HAP-1 (cell line): ENCODE data around the gene TALDO1.

Experiments
- DNase-seq, 2 experiments: peaks; one replicate each; pipeline ENCODE4 v3.0.0-alpha.2; 2016 to 2020; ENCODE audit warnings: low spot score in 2 of 2
- H3K27me3 ChIP-seq: fragments of 250-450 bp; sonication (Bioruptor Pico); 2 replicates; pipeline ENCODE4 v1.5.1; 2020; ENCODE audit warnings: low read depth, mild to moderate bottlenecking, moderate library complexity
- H3K36me3 ChIP-seq: fragments of 250-450 bp; sonication (Bioruptor Pico); replicated peaks from 2 replicates; pipeline ENCODE4 v1.5.1; 2020; ENCODE audit warnings: mild to moderate bottlenecking
- H3K4me1 ChIP-seq: fragments of 250-450 bp; sonication (Bioruptor Pico); 2 replicates; pipeline ENCODE4 v1.5.1; 2020; ENCODE audit warnings: mild to moderate bottlenecking
- H3K4me3 ChIP-seq: fragments of 250-450 bp; sonication (Bioruptor Pico); 2 replicates; pipeline ENCODE4 v1.5.1; 2020; ENCODE audit warnings: mild to moderate bottlenecking, moderate library complexity
- H3K9me3 ChIP-seq: fragments of 250-450 bp; sonication (Bioruptor Pico); 2 replicates; pipeline ENCODE4 v1.5.1; 2020; ENCODE audit warnings: mild to moderate bottlenecking, moderate library complexity
- in situ Hi-C: fragments of 300-500 bp; cut with MboI; formaldehyde crosslinking; loops from 3 replicates; pipeline ENCODE4 v1.14.3; 2020; ENCODE audit warnings: low sequenced_read_pairs, inconsistent platforms, mixed read lengths

Gene TALDO1

DNA sequence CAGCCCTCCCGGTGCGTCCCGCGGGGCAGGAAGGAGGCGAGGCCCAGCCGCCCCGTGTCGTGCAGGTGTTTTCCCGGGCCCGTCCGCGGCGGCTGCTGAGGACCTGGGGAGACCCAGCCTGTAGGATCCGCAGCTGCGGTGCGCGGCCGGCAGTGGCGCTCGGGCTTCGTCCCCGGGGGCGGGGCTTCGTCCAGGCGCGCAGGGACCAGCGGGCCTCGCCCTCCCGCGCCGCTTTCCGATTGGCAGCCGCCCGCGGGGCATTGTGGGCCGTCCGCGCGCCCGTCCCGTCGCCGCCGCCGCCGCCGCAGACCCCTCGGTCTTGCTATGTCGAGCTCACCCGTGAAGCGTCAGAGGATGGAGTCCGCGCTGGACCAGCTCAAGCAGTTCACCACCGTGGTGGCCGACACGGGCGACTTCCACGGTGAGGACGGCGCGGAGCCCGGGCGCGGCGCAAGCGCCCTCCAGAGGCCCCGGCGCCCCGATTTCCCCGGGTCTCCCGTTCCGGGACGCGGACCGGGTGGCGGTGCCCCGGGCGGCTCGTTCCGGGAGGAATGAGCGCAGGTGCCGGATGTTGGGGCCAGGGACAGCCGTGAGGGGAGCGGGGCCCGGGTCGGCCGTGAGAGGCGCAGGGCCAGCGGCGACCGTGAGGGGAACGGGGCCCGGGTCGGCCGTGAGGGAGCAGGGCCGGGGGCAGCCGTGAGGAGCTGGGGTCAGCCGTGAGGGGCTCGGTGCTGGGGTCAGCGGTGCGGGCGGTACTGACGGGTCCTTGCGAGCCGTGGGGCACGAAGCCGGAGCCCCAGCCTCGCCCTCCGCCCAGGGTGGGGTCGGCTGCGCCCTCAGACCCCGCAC, at the start of gene TALDO1:
TSS of gene TALDO1 (plus strand) at position 307 of the 849 bp plus-strand sequence. CDS start at position 325, 18 bp downstream.
- Histone ChIP-seq H3K9me3 (no peaks in the 10 kb centered on the region), H3K36me3 (peaks cover 11% of the 10 kb centered on the region), H3K4me3 (peak within 1 kb of the TSS; percentile 94), H3K27me3 (no peaks in the 10 kb centered on the region), H3K4me1 (peaks cover 14% of the 10 kb centered on the region)
- peak; percentile 84 to 96 for DNase-seq
- in situ Hi-C loops, result no loop called here

DNA sequence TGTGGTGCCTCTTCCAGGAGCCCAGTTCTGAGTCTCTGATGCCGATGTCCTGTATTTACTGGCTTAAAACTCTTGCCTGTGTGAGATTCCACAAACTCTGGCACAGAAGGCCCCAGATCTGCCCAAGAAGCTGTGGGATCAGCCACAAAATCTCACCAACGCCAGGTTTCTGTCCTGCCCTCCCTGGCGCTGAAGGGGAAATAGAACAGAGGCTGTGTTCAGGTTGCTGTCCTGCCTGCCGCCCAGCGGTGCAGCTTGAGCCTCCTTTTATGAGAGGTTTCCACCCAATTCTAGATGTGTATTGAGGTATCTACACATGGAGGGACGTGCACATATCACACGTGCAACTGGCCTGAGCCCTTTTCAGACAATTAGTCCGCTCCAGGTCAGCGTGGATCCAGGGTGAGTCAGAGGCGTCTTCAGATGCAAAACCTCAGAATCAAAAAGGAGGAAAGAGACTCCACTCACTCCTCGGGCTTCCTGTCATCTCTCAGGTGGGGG, 49.4 kb upstream of the TALDO1 start:
- Histone ChIP-seq H3K27me3 (no peaks in the 10 kb centered on the region), H3K9me3 (no peaks in the 10 kb centered on the region), H3K4me3 (no peak overlapping the region), H3K4me1 (peaks cover 6% of the 10 kb centered on the region), H3K36me3 (peaks cover under 1% of the 10 kb centered on the region; the same call in 1 of the 2 replicates)
- in situ Hi-C loops, result no loop called here
- DNase-seq, result no peak

DNA sequence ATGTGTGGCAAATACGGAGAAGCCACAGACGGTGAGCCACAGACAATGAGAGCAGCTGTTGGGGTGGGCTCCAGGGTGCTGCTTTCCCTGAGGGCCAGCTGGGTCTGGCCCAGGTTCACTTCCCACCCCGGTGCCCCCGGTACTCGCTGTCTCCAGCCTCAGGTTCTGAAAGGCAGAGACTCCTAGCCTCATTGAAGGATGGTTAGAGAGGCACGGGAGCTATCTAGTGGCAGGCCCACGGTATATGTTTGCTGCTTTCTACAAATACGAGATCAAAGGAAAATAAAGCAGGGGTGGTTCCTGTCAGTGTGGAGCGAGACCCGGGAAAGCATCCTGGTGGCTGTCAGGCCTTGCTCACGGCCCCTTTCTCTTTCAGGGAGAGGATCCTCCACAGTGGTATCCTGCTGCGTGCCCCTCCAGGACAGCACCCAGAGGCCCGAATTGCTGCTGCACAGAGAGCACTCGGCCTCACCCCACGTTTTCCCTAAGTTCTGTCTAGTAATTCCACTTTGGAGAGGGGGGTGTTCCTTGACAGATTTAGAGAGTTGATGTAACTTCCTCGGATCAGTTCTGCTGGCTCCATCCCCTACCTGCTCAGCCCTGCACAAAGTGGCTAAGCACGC, 48.7 kb upstream of the TALDO1 start:
- H3K4me3 ChIP-seq, result no peak overlapping the region
- in situ Hi-C loops, result no loop called here
- H3K4me1 ChIP-seq, result peaks cover 3% of the 10 kb centered on the region

DNA sequence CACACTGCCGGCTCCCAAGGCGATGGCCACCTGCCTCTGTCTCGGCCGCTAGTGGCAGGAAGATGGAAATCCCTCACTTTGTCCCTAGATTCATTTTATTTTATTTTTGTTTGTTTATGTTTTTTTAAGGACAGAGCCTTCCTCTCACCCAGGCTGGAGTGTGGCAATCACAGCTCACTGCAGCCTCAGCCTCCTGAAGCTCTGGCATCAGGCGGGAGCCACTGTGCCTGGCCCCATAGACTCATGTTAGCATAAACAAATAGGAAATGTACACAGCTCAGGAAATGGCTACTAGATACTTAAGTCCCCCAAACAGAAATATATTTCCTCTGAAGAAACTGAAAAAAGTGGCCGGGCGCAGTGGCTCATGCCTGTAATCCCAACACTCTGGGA, 48.2 kb upstream of the TALDO1 start:
- no peak overlapping the region for H3K4me3 ChIP-seq
- H3K4me1 ChIP-seq, result peaks cover 3% of the 10 kb centered on the region
- peaks cover 4% of the 10 kb centered on the region; the same call in 1 of the 2 replicates for H3K36me3 ChIP-seq
- H3K27me3 ChIP-seq, result no peaks in the 10 kb centered on the region
- in situ Hi-C loops, result no loop called here
- no peaks in the 10 kb centered on the region for H3K9me3 ChIP-seq
- DNase-seq, result no peak

More for the DNA sequence above, 48.7 kb upstream of the TALDO1 start:
- no peaks in the 10 kb centered on the region for H3K27me3 ChIP-seq
- no peak for DNase-seq
- H3K36me3 ChIP-seq, result peaks cover 4% of the 10 kb centered on the region; the same call in 1 of the 2 replicates
- no peaks in the 10 kb centered on the region for H3K9me3 ChIP-seq

DNA sequence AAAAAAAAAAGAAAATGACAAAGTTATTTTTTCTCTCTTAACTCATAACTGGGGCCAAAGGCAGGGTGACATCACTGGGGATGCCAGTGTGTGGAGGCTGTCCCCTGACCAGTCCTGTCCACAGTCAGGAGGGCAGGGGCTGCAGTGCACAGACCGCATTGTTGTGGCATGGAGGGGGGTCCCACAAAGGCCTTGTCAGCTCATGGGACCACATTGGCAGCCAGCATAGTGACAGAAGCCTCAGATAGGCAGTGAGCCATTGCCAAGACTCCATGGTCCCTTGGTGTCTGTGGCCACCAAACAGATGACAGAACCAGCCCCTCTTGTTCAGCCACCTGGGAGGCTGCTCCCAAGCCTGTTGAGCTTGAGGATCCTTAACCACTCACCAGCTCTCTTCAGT, 47.5 kb upstream of the TALDO1 start:
- DNase-seq, result no peak
- Histone ChIP-seq H3K4me1 (peaks cover 3% of the 10 kb centered on the region), H3K36me3 (peaks cover 4% of the 10 kb centered on the region), H3K9me3 (no peaks in the 10 kb centered on the region), H3K4me3 (no peak overlapping the region), H3K27me3 (no peaks in the 10 kb centered on the region)
- in situ Hi-C loops, result no loop called here

DNA sequence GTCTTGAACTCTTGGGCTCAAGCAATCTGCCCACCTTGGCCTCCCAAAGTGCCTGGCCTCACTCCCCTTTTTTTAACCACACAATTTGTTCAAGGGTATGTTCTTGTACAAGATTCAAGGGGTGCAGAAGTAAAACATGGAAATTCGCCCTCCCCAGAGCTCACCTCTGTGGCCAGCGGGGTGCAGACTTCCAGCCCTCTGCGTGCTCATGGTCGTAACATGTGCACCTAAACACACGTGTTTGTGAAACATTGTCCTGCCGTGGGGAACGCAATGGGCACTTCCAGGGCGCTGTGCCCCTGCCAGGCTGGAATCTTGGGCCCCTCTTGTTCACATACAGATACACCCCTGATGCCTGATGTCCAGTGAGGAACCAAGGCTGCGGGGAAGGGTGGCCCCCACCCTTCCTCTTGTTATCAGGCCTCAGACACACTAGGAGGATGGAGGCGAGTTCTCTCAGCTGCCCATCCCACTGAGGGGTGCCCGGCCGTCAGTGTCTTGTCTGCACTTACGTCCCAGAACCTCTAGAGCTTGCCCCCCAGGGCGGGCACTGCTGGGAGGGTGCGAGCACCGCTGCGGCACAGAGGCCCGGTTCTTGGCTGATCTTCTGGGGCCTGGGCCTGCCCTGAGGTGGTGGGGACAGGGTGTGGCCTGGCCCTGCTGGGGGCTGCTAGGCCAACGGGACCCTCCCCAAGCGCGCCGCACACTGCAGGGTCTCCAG, 45.4 kb upstream of the TALDO1 start:
- Histone ChIP-seq H3K9me3 (no peaks in the 10 kb centered on the region), H3K4me3 (no peak overlapping the region), H3K36me3 (peaks cover 4% of the 10 kb centered on the region), H3K4me1 (peaks cover 3% of the 10 kb centered on the region), H3K27me3 (no peaks in the 10 kb centered on the region)
- DNase-seq, result no peak
- in situ Hi-C loops, result no loop called here

DNA sequence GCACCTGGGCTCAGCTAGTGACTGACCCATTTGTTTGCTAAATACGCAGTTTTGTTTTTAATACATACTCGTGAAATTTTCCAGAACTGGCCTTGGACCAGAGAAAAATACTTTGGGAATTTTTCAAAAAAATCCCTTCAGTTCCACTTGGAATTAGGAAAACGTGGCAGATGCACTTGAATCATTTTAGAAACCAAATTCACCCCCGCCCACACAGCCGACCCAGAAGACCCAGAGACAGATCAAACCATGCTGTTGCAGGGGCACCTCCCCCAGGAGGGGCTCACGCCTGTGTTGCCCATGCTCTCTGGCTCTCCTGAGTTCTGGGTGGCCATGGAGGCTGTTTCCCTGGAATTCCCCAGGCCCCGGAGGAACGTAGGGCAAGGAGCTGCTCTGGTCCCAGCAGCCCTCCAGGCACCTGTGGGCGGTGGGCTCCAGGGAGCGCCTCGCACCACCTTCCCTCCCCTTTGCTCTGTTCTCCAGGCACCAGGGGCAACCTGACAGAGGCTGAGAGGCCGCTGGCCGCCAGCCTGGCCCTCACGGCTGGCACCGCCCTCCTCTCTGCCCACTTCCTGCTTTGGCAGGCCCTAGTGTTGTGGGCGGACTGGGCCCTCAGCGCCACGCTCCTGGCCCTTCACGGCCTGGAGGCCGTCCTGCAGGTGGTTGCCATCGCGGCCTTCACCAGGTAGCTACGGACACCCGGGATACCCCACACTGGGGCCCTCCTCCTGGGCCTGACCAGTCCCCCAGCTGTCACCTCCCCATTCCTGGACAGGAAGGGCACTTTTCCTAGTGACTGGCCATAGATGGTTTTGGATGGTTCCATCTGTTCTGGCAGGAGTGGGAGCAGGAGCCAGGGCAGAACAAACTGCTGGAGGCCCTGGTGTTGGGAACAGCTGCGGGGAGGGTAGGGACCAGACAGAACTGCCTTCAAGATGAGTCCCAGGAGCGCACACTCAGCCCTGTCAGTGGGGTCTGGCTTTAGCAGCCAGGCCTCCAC, 44.5 kb upstream of the TALDO1 start:
- DNase-seq, result no peak
- no peaks in the 10 kb centered on the region for H3K9me3 ChIP-seq
- in situ Hi-C loops, result no loop called here

DNA sequence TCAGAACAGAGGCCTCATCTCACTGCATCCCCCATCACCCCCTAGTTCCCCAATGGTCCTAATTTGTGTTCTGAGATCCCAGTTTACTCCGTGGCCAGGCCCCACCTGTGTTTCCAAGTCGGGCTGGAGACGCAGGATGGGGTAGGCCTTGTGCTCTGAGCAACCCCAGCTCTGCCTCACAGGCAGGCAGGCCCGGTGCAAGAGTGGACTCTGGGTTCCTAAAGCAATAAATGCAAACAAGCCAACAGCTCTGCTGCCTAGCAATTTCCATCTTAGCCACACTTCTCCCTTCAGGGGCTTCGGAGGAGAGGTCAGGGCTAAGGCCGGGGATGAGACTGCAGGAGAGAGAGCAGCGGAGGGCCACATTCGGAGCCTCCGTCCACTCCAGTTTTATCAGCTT, 43.8 kb upstream of the TALDO1 start:
- H3K4me3 ChIP-seq, result no peak overlapping the region
- DNase-seq, result no peak
- in situ Hi-C loops, result no loop called here
- H3K4me1 ChIP-seq, result no peaks in the 10 kb centered on the region
- H3K27me3 ChIP-seq, result no peaks in the 10 kb centered on the region
- peaks cover 4% of the 10 kb centered on the region; the same call in 1 of the 2 replicates for H3K36me3 ChIP-seq
- no peaks in the 10 kb centered on the region for H3K9me3 ChIP-seq

More for the DNA sequence above, 44.5 kb upstream of the TALDO1 start:
- H3K4me3 ChIP-seq, result no peak overlapping the region
- H3K36me3 ChIP-seq, result peaks cover 4% of the 10 kb centered on the region; the same call in 1 of the 2 replicates
- no peaks in the 10 kb centered on the region for H3K4me1 ChIP-seq
- H3K27me3 ChIP-seq, result no peaks in the 10 kb centered on the region

DNA sequence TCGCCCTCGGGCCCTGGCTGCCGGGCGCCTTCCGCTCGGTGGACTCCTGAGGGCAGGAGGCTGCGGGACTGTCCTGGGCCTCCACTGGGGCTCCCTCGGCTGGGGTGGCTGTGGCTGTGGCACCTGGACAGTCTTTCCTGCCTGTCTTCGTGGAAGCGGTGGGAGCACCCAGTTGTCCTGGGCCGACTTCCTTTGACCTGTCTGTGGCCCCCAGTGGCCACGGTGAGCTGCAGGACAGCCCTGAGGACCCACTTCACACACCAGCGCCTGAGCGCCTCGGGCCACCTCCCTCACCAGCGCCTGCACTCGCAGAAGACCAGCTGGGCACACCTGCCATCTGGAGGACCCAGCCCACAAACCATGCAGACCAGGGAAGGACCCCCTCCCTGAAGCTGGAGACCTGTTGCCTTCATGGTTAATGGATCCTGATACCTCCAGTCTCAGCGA, 43.0 kb upstream of the TALDO1 start:
- in situ Hi-C loops, result no loop called here
- Histone ChIP-seq H3K4me3 (no peak overlapping the region), H3K9me3 (no peaks in the 10 kb centered on the region), H3K27me3 (no peaks in the 10 kb centered on the region), H3K36me3 (peaks cover 4% of the 10 kb centered on the region; the same call in 1 of the 2 replicates), H3K4me1 (no peaks in the 10 kb centered on the region)
- no peak for DNase-seq

DNA sequence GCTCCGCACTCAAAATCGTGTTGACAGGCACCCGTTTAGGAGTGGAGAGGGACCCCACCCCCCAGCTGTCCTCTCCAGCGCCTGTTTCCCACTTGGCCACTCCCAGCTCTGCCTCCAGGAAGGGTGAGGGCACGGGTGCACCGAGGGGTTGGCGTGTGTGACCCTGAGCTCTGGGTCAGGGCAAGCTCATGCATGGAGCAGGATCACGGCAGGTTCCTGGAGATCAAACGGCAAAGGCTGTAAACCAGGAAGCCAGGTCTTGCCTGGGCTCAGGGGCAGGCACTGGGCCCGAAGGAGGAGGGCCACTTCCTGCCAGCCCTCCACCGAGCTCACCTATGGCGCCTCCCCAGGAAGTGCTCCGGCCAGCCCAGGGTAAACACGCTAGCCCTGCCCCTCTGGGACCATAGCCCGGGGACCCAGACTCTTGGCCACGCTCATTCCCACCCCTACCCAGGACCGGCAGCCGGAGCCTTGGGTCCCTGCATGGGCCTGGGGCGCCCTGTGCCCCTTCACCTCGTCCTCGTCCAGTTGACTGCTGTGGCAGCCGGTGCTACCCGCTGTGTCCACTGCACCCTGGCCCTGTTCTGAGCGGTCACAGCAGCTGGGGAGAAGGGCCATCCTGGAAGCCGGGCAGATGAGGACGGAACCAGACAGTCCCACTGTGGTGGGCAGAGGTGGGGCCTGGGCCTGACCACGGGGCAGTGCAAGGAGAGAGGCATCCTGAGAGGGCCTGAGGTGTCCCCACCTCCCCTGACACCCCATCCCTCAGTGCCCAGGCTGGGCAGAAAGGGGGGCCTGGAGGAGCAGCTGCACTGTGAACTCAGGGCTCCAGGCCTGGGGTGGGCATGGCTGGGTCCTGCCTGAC, 42.3 kb upstream of the TALDO1 start:
- in situ Hi-C loops, result no loop called here
- Histone ChIP-seq H3K27me3 (no peaks in the 10 kb centered on the region), H3K9me3 (no peaks in the 10 kb centered on the region), H3K4me1 (no peaks in the 10 kb centered on the region), H3K4me3 (no peak overlapping the region), H3K36me3 (peaks cover 4% of the 10 kb centered on the region; the same call in 1 of the 2 replicates)
- no peak for DNase-seq

DNA sequence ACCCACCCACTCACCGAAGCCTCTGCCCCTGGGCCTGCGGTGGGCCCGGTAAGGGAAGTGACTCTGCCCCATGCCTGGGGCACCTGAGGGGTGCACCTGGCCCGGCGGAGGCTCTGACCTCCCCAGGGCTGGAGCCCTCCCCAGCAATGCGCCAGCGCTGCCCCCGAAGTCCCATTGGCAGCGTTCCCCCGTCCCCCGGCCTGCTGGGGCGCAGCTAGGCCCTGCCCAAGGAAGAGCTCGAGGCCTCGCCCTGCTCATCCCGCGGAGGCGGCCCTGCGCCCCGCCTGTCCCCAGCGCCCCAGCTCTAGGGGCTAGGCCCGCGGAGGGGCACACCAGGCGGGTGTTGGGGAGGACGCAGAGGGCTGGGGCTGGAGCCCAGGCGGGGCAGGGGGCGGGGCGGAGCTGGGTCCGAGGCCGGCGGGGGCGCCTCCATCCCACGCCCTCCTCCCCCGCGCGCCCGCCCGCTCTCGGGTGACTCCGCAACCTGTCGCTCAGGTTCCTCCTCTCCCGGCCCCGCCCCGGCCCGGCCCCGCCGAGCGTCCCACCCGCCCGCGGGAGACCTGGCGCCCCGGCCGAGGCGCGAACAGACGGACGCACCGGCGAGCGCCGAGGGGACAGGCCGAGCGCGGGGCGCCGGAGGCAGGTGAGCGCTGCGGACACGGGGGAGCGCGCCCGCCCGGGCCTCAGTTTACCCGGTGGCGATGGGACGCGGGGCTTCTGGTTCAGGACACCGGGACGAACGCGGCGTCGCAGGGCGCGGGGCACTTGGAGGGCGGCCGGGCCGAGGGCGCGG, 41.4 kb upstream of the TALDO1 start, which contains the start of gene EPS8L2:
TSS of gene EPS8L2 (plus strand) at position 586 of the 793 bp plus-strand sequence. CDS start 3,177 bp downstream, outside the sequence.
- peak in 1 of 2 experiments; percentile 62 for DNase-seq
- Histone ChIP-seq H3K4me1 (no peaks in the 10 kb centered on the region), H3K36me3 (peaks cover 4% of the 10 kb centered on the region; the same call in 1 of the 2 replicates), H3K27me3 (no peaks in the 10 kb centered on the region), H3K4me3 (peak within 1 kb of the TSS; percentile 13; the same call in 1 of the 2 replicates), H3K9me3 (no peaks in the 10 kb centered on the region)
- in situ Hi-C loops, result no loop called here
